HepG2 (cell line): Measurements from ENCODE around the gene ZBTB2. TPM values are rescaled to one million over a fixed set of nuclear protein-coding genes. Genes with fewer than 3 reads are reported as not detected.

Source experiments
- HNRNPL ChIP-seq: fragments of 200-400 bp; formaldehyde crosslinking; IDR thresholded peaks from 2 replicates; pipeline ENCODE4 v1.6.1; 2017; ENCODE audit warnings: mild to moderate bottlenecking, low read depth, low read length
- RNF2 ChIP-seq: fragments of 450-650 bp; conservative IDR thresholded peaks from 2 replicates; pipeline ENCODE4 v1.6.1; 2016; ENCODE audit warnings: low read depth
- SRSF1 ChIP-seq: fragments of 200-400 bp; formaldehyde crosslinking; optimal IDR thresholded peaks from 2 replicates; pipeline ENCODE3; 2017; ENCODE audit warnings: mild to moderate bottlenecking, low read depth, low read length, moderate library complexity
- STAT5B ChIP-seq: sonication (generic); formaldehyde crosslinking; IDR thresholded peaks from 2 replicates; pipeline ENCODE4 v1.4.0; 2020; ENCODE audit warnings: missing genetic modification reagents
- SYNCRIP ChIP-seq: fragments of 200-400 bp; formaldehyde crosslinking; IDR thresholded peaks from 2 replicates; pipeline ENCODE4 v1.6.1; 2018; ENCODE audit warnings: mild to moderate bottlenecking, low read depth, low read length; ENCODE audit not compliant: insufficient read depth
- TEAD3 ChIP-seq: optimal IDR thresholded peaks from 2 replicates; pipeline ENCODE3; 2016; ENCODE audit warnings: borderline replicate concordance
- ZBTB33 ChIP-seq: sonication (generic); formaldehyde crosslinking; IDR thresholded peaks from 2 replicates; pipeline ENCODE4 v1.4.0; 2020; ENCODE audit warnings: missing genetic modification reagents
- ZFAT ChIP-seq: sonication (generic); formaldehyde crosslinking; conservative IDR thresholded peaks from 2 replicates; pipeline ENCODE4 v1.8.1; 2023; ENCODE audit warnings: missing genetic modification reagents, inconsistent platforms
- ZNF143 ChIP-seq: sonication (generic); formaldehyde crosslinking; IDR thresholded peaks from 2 replicates; pipeline ENCODE4 v1.4.0; 2020; ENCODE audit warnings: missing genetic modification reagents
- ZNF44 ChIP-seq: sonication (generic); formaldehyde crosslinking; IDR thresholded peaks from 2 replicates; pipeline ENCODE4 v1.5.1; 2020; ENCODE audit warnings: mild to moderate bottlenecking, missing genetic modification reagents
- ZNF556 ChIP-seq: sonication (generic); formaldehyde crosslinking; IDR thresholded peaks from 2 replicates; pipeline ENCODE4 v1.4.0; 2020; ENCODE audit warnings: mild to moderate bottlenecking, missing genetic modification reagents, borderline replicate concordance
- ZNF562 ChIP-seq: sonication (generic); formaldehyde crosslinking; IDR thresholded peaks from 2 replicates; pipeline ENCODE4 v1.8.0; 2022; ENCODE audit warnings: missing genetic modification reagents, borderline replicate concordance
- ZNF605 ChIP-seq: sonication (generic); formaldehyde crosslinking; IDR thresholded peaks from 2 replicates; pipeline ENCODE4 v1.8.0; 2022; ENCODE audit warnings: mild to moderate bottlenecking, missing genetic modification reagents
- ZNF615 ChIP-seq: sonication (generic); formaldehyde crosslinking; IDR thresholded peaks from 2 replicates; pipeline ENCODE4 v1.5.0; 2020; ENCODE audit warnings: mild to moderate bottlenecking, missing genetic modification reagents, borderline replicate concordance
- ZNF776 ChIP-seq: sonication (generic); formaldehyde crosslinking; IDR thresholded peaks from 2 replicates; pipeline ENCODE4 v1.4.0; 2020; ENCODE audit warnings: mild to moderate bottlenecking, missing genetic modification reagents
- ZNF891 ChIP-seq: sonication (generic); formaldehyde crosslinking; IDR thresholded peaks from 2 replicates; pipeline ENCODE4 v1.5.0; 2020; ENCODE audit warnings: mild to moderate bottlenecking, missing genetic modification reagents
- polyA plus RNA-seq, 8 experiments: library from polyadenylated mRNA; depleted of rRNA in 3 of 8; stranded (reverse) in 7 of 8; unstranded in 1 of 8; fragments of >200 nt; fragmentation: Illumina TruSeq in 4 of 8; extraction: Trizol in 4 of 8; gene quantifications; 2 replicates each; pipeline versions ENCODE4 v1.2.1 to v1.2.3, GENCODE V29; 2011 to 2016; ENCODE audit warnings: low read depth in 4 of 8, missing spikeins in 1 of 8, mixed read lengths in 1 of 8; ENCODE audit not compliant: insufficient read depth in 1 of 8
- total RNA-seq, 5 experiments: library from RNA; depleted of rRNA; stranded (reverse); fragments of >200 nt; fragmentation: Illumina TruSeq; extraction: Trizol; gene quantifications; 2 replicates each; pipeline ENCODE4 v1.2.3, GENCODE V29; 2016; ENCODE audit warnings: low read depth in 1 of 5
- TF ChIP-seq, protein P1 (sequence below): sonication (generic); formaldehyde crosslinking; IDR thresholded peaks from 2 replicates; pipeline ENCODE4 v1.4.0; 2020; ENCODE audit warnings: missing genetic modification reagents, mild to moderate bottlenecking, borderline replicate concordance
- TF ChIP-seq, protein P2 (sequence below): sonication (generic); formaldehyde crosslinking; IDR thresholded peaks from 2 replicates; pipeline ENCODE4 v1.8.1; 2023; ENCODE audit warnings: missing genetic modification reagents, inconsistent platforms, borderline replicate concordance
- TF ChIP-seq, protein P3 (sequence below): sonication (generic); formaldehyde crosslinking; IDR thresholded peaks from 2 replicates; pipeline ENCODE4 v1.5.0; 2020; ENCODE audit warnings: mild to moderate bottlenecking, missing genetic modification reagents, borderline replicate concordance

ZBTB2 gene
- total and polyA plus RNA-seq, 2 of the 13 experiments (the other 11 are each of a cell fraction or from before 2014, with no cell fraction given): 15.4 to 22.8 TPM

- no peak for TF ChIP-seq HNRNPL
- no peak for TF ChIP-seq ZNF44 (CRISPR knock-in tag)
- peak; percentile 17; the same call in 1 of the 2 replicates for TF ChIP-seq ZNF143 (CRISPR knock-in tag)
- TF ChIP-seq, protein P1, sequence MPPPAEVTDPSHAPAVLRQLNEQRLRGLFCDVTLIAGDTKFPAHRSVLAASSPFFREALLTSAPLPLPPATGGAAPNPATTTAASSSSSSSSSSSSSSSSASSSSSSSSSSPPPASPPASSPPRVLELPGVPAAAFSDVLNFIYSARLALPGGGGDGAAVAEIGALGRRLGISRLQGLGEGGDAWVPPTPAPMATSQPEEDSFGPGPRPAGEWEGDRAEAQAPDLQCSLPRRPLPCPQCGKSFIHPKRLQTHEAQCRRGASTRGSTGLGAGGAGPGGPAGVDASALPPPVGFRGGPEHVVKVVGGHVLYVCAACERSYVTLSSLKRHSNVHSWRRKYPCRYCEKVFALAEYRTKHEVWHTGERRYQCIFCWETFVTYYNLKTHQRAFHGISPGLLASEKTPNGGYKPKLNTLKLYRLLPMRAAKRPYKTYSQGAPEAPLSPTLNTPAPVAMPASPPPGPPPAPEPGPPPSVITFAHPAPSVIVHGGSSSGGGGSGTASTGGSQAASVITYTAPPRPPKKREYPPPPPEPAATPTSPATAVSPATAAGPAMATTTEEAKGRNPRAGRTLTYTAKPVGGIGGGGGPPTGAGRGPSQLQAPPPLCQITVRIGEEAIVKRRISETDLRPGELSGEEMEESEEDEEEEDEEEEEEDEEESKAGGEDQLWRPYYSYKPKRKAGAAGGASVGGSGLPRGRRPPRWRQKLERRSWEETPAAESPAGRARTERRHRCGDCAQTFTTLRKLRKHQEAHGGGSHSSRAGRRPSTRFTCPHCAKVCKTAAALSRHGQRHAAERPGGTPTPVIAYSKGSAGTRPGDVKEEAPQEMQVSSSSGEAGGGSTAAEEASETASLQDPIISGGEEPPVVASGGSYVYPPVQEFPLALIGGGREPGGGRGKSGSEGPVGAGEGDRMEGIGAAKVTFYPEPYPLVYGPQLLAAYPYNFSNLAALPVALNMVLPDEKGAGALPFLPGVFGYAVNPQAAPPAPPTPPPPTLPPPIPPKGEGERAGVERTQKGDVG (CRISPR knock-in tag): no peak
- peak; percentile 92 for TF ChIP-seq ZNF605 (CRISPR knock-in tag)
- peak; percentile 85; the same call in 1 of the 2 replicates for TF ChIP-seq ZNF776
- TF ChIP-seq ZNF562 (CRISPR knock-in tag): no peak
- TF ChIP-seq, protein P2, sequence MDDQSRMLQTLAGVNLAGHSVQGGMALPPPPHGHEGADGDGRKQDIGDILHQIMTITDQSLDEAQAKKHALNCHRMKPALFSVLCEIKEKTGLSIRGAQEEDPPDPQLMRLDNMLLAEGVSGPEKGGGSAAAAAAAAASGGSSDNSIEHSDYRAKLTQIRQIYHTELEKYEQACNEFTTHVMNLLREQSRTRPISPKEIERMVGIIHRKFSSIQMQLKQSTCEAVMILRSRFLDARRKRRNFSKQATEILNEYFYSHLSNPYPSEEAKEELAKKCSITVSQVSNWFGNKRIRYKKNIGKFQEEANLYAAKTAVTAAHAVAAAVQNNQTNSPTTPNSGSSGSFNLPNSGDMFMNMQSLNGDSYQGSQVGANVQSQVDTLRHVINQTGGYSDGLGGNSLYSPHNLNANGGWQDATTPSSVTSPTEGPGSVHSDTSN: 0 out of 2 replicates have a peak, but pooled peaks have one; percentile 28
- TF ChIP-seq ZNF556 (CRISPR knock-in tag): peak; percentile 60; the same call in 1 of the 2 replicates
- no peak for TF ChIP-seq SRSF1
- TF ChIP-seq ZNF615: peak; percentile 72; the same call in 1 of the 2 replicates
- TF ChIP-seq ZFAT (CRISPR knock-in tag): 0 out of 2 replicates have a peak, but pooled peaks have one; percentile 70
- no peak; the same call in none of the 2 replicates for TF ChIP-seq RNF2
- no peak for TF ChIP-seq TEAD3 (CRISPR knock-in tag)
- TF ChIP-seq SYNCRIP: no peak
- no peak for TF ChIP-seq ZBTB33
- TF ChIP-seq, protein P3, sequence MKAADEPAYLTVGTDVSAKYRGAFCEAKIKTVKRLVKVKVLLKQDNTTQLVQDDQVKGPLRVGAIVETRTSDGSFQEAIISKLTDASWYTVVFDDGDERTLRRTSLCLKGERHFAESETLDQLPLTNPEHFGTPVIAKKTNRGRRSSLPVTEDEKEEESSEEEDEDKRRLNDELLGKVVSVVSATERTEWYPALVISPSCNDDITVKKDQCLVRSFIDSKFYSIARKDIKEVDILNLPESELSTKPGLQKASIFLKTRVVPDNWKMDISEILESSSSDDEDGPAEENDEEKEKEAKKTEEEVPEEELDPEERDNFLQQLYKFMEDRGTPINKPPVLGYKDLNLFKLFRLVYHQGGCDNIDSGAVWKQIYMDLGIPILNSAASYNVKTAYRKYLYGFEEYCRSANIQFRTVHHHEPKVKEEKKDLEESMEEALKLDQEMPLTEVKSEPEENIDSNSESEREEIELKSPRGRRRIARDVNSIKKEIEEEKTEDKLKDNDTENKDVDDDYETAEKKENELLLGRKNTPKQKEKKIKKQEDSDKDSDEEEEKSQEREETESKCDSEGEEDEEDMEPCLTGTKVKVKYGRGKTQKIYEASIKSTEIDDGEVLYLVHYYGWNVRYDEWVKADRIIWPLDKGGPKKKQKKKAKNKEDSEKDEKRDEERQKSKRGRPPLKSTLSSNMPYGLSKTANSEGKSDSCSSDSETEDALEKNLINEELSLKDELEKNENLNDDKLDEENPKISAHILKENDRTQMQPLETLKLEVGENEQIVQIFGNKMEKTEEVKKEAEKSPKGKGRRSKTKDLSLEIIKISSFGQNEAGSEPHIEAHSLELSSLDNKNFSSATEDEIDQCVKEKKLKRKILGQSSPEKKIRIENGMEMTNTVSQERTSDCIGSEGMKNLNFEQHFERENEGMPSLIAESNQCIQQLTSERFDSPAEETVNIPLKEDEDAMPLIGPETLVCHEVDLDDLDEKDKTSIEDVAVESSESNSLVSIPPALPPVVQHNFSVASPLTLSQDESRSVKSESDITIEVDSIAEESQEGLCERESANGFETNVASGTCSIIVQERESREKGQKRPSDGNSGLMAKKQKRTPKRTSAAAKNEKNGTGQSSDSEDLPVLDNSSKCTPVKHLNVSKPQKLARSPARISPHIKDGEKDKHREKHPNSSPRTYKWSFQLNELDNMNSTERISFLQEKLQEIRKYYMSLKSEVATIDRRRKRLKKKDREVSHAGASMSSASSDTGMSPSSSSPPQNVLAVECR (CRISPR knock-in tag): peak; percentile 85
- peak; percentile 66; the same call in 1 of the 2 replicates for TF ChIP-seq ZNF891 (CRISPR knock-in tag)
- no peak for TF ChIP-seq STAT5B (CRISPR knock-in tag)
Observed at GRCh38 chr6:151389618-151390275, 1.6 kb downstream of the ZBTB2 start (continued).
